SK-N-SH treated with all-trans-retinoic acid at 6 μM for 48 hours (cell line): Measurements from ENCODE around the gene KLK4.

Source experiments
- BACH2 ChIP-seq: fragments of 250-450 bp; sonication (Bioruptor Pico); IDR thresholded peaks from 2 replicates; pipeline ENCODE4 v1.9.0; 2021; ENCODE audit warnings: mild to moderate bottlenecking, borderline replicate concordance
- PATZ1 ChIP-seq: fragments of 250-450 bp; sonication (Bioruptor Pico); IDR thresholded peaks from 2 replicates; pipeline ENCODE4 v1.8.0; 2020; ENCODE audit warnings: mild to moderate bottlenecking, moderate library complexity, borderline replicate concordance
- SNAI2 ChIP-seq: fragments of 250-450 bp; sonication (Bioruptor Pico); IDR thresholded peaks from 2 replicates; pipeline ENCODE4 v1.5.0; 2020; ENCODE audit warnings: mild to moderate bottlenecking, moderate library complexity
- ZFP3 ChIP-seq: fragments of 250-450 bp; sonication (Bioruptor Pico); IDR thresholded peaks from 2 replicates; pipeline ENCODE4 v1.5.0; 2020; ENCODE audit warnings: mild to moderate bottlenecking, moderate library complexity
- ZNF565 ChIP-seq: fragments of 450-650 bp; formaldehyde crosslinking; conservative IDR thresholded peaks from 2 replicates; pipeline ENCODE4 v1.5.0; 2020; ENCODE audit warnings: low read depth, mild to moderate bottlenecking, moderate library complexity
- ZNF70 ChIP-seq: fragments of 450-650 bp; formaldehyde crosslinking; IDR thresholded peaks from 2 replicates; pipeline ENCODE4 v1.5.0; 2020; ENCODE audit warnings: mild to moderate bottlenecking, moderate library complexity
- ZNF8 ChIP-seq: fragments of 450-650 bp; formaldehyde crosslinking; IDR thresholded peaks from 2 replicates; pipeline ENCODE4 v1.5.0; 2020; ENCODE audit warnings: mild to moderate bottlenecking, moderate library complexity

- TF ChIP-seq PATZ1 (no peak), ZNF8 (no peak), BACH2 (no peak), ZNF70 (CRISPR knock-in tag) (no peak), ZNF565 (no peak), ZFP3 (CRISPR knock-in tag) (no peak), SNAI2 (no peak)
Observed at GRCh38 chr19:50858886-50859285, 52.3 kb downstream of the KLK4 start.
